HEK293T (cell line): ENCODE measurements around the gene LRRC56.

ENCODE experiments used
- CTCF ChIA-PET: fragments of 350-600 bp; formaldehyde crosslinking; extraction: SDS; loops from one replicate; lab custom pipeline; 2021; ENCODE audit warnings: antibody characterized with exemption, inconsistent platforms; lab: Yijun Ruan, JAX
- POLR2A ChIA-PET: fragments of 350-600 bp; formaldehyde crosslinking; extraction: SDS; loops from one replicate; lab custom pipeline; 2020; ENCODE audit warnings: antibody characterized with exemption, inconsistent platforms; lab: Yijun Ruan, JAX
- DNase-seq: peaks from one replicate; pipeline ENCODE4 v3.0.0; 2012; ENCODE audit warnings: mixed read lengths; ENCODE audit errors: extremely low spot score
- ARNT ChIP-seq: fragments of 450-650 bp; IDR thresholded peaks from 2 replicates; pipeline ENCODE4 v1.6.1; 2017; ENCODE audit warnings: mild to moderate bottlenecking
- BHLHE40 ChIP-seq: fragments of 450-650 bp; IDR thresholded peaks from 2 replicates; pipeline ENCODE4 v1.6.1; 2016; ENCODE audit warnings: mild to moderate bottlenecking, moderate library complexity, borderline replicate concordance
- CTBP1 ChIP-seq: fragments of 450-650 bp; IDR thresholded peaks from 2 replicates; pipeline ENCODE4 v1.6.1; 2016; ENCODE audit warnings: borderline replicate concordance
- ELF4 ChIP-seq: fragments of 450-650 bp; IDR thresholded peaks from 2 replicates; pipeline ENCODE4 v1.6.1; 2017; ENCODE audit warnings: antibody characterized with exemption
- FOXA1 ChIP-seq: fragments of 450-650 bp; IDR thresholded peaks from 2 replicates; pipeline ENCODE4 v1.6.1; 2016; ENCODE audit warnings: mild to moderate bottlenecking
- FOXK2 ChIP-seq: fragments of 450-650 bp; IDR thresholded peaks from 2 replicates; pipeline ENCODE4 v1.6.1; 2016; ENCODE audit warnings: mild to moderate bottlenecking
- FOXM1 ChIP-seq: fragments of 450-650 bp; IDR thresholded peaks from 2 replicates; pipeline ENCODE4 v1.6.1; 2017; ENCODE audit warnings: mild to moderate bottlenecking, borderline replicate concordance
- HDGF ChIP-seq: fragments of 450-650 bp; IDR thresholded peaks from 2 replicates; pipeline ENCODE4 v1.6.1; 2017; ENCODE audit warnings: antibody characterized with exemption, borderline replicate concordance
- L3MBTL2 ChIP-seq: fragments of 450-650 bp; conservative IDR thresholded peaks from 2 replicates; pipeline ENCODE4 v1.6.1; 2016; ENCODE audit warnings: mild to moderate bottlenecking
- LEF1 ChIP-seq: fragments of 450-650 bp; IDR thresholded peaks from 2 replicates; pipeline ENCODE4 v1.6.1; 2017; ENCODE audit warnings: mild to moderate bottlenecking, borderline replicate concordance
- NFRKB ChIP-seq: fragments of 450-650 bp; IDR thresholded peaks from 2 replicates; pipeline ENCODE4 v1.6.1; 2016; ENCODE audit warnings: mild to moderate bottlenecking, moderate library complexity
- SP1 ChIP-seq: fragments of 450-650 bp; IDR thresholded peaks from 2 replicates; pipeline ENCODE4 v1.6.1; 2017
- SUZ12 ChIP-seq: fragments of 450-650 bp; IDR thresholded peaks from 2 replicates; pipeline ENCODE4 v1.6.1; 2016; ENCODE audit warnings: mild to moderate bottlenecking
- TARDBP ChIP-seq: fragments of 450-650 bp; IDR thresholded peaks from 2 replicates; pipeline ENCODE4 v1.6.1; 2016
- ZNF384 ChIP-seq: fragments of 450-650 bp; IDR thresholded peaks from 2 replicates; pipeline ENCODE4 v1.6.1; 2016
- TF ChIP-seq, protein P1 (sequence below): fragments of 450-650 bp; IDR thresholded peaks from 2 replicates; pipeline ENCODE4 v1.6.1; 2016

LRRC56 gene

DNA sequence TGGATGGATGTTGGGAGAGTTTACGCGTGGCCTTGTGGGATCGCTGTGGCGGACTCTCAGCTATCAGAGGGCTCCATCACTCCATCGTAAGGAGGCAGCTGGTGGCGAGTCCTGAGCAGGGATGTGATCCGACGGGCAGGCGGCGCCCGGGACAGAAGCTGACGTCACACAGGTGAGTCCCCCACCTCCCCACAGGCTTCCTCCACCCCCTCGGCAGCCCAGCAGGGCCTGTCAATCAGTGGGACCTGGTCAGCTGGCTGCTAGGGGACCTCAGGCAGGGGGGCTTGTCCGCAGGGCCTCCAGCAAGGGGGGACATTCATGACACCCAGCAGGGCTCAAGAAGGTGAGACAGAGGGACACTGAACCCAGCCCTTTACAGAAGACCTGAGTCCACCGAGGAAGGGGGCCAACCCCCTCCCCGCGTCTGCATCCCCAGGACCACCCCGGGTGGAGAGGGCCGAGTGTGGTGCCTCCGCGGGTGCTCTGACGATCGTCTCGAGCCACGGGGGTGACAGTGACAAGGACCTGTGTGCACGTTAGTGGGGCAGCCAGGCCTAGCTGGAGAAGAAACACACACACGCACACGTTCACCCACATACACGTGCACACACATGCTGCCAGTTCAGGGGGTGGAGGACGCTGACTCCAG lies 9.0 kb upstream of the LRRC56 start:
- DNase-seq: no peak
- ChIA-PET POLR2A (no interaction called here), CTCF (no interaction called here)
- TF ChIP-seq L3MBTL2: no peak
- TF ChIP-seq, protein P1, sequence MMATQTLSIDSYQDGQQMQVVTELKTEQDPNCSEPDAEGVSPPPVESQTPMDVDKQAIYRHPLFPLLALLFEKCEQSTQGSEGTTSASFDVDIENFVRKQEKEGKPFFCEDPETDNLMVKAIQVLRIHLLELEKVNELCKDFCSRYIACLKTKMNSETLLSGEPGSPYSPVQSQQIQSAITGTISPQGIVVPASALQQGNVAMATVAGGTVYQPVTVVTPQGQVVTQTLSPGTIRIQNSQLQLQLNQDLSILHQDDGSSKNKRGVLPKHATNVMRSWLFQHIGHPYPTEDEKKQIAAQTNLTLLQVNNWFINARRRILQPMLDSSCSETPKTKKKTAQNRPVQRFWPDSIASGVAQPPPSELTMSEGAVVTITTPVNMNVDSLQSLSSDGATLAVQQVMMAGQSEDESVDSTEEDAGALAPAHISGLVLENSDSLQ: peak; percentile 20; the same call in 1 of the 2 replicates

DNA sequence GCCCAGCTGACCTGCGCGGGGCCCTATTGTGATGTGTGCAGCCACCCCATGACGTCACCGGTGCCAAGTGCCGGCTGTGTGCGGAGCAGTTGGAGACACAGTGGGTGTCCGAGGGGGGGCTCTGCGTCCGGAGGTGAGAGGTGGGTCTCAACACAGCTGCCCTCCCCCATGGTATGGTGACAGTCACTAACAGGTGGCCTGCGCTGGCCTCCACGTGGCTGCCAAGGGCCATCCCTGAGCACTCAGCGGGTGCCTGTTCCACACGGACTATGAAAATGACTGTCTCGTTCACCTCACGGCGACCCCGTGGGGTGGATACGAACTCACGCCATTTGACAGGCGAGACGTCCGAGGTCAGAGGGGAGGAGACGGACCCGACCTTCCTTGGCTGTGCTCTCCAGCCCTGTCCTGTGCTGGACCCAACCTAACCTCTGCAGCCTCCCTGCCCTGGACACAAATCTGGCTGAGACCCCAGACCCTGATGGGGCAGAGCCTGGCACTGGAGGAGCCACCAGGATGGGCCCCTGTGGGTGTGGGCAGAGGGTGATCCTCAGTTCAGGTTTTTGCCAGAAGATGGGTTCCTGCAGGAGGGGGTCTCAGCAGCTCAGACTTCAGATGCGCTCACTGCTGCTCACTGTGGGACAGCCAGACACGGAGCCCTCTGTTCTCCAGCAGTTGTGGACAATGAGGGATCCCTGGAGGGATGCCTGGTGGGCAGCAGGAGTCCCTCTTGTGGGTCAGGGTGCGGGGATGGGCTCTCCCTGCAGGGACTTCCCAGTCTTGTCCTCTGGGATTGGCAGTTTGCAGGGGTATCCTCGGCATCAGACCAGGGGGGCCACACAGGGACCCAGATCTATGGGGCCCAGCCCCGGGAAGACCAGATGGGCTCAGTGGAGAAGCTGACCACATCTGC lies 8.3 kb upstream of the LRRC56 start:
- POLR2A ChIA-PET: no interaction called here
- TF ChIP-seq, protein P1: no peak
- no peak for TF ChIP-seq L3MBTL2

DNA sequence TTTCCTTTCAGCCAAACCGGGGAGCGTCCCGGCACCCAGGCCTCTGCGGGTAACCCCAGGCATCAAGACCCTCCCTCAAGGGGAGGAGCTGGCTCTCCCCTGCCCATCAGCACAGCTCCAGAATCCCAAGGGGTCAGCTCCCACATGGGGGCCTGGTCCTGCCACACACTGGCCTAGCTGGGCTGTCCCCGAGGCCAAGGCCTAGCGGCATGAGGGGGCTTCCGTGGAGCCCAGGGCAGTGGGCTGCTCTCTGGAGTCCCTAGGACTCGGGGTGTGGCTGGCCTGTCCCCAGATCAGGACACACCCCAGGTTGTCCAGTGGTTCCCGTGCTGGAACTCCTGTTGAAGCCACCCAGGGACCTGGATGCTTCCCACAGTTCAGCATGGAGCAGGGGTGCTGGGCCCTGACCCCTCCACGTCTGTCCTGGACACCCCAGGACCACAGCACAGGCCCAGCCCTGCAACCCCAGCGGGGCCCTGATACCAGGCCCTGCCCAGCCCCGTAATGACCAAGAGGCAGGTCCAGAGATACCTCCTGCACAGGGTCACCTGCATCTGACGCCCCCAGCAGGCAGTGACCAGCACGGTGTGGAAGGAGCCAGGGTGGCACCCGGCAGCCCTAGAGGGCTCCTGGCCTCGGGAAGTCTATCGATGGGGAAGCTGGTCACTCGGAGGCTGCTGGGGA lies 7.5 kb upstream of the LRRC56 start:
- CTCF ChIA-PET: no interaction called here
- TF ChIP-seq ARNT (no peak), SUZ12 (no peak), FOXA1 (no peak)
- DNase-seq: no peak
- POLR2A ChIA-PET: no interaction called here

More for the DNA sequence above, 8.3 kb upstream of the LRRC56 start:
- CTCF ChIA-PET: no interaction called here
- no peak for DNase-seq

DNA sequence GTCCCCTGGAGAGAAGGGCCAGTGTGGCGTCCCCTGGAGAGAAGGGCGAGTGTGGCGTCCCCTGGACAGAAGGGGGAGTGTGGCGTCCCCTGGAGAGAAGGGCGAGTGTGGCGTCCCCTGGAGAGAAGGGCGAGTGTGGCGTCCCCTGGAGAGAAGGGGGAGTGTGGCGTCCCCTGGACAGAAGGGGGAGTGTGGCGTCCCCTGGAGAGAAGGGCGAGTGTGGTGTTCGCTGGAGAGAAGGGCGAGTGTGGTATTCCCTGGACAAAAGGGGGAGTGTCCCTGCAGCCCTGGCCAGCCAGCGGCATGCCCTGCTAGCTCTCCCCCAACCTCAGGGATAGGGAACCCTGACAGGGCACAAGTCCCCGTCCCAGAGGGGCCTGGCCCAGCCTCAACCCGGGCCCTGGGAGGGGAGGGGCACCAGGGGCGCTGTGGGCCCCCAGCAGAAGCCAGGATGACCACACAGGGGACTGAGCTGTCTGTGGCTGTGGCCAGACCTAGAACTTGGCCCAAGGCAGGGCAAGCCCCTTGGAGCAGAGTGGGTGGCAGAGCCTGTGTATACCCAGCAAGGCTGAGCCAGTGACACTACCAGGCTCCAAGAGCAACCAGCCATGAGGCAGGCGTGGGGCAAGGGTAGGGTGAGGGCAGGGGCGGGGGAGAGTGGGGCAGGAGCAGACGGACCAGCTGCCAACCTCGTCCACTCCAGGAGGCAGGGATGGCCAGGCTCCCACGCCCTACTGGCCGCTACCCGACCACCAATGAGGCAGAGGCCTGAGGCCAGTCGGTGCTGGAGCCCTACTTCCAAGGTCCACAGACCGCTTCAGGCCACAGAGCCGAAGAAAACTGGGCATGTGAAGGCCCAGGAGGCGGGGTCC lies 6.1 kb upstream of the LRRC56 start:
- no peak for DNase-seq
- TF ChIP-seq, protein P1: no peak
- no peak for TF ChIP-seq CTBP1
- no peak for TF ChIP-seq ZNF384
- no peak for TF ChIP-seq SP1
- TF ChIP-seq ELF4: no peak
- TF ChIP-seq BHLHE40: no peak
- TF ChIP-seq L3MBTL2: no peak
- no peak for TF ChIP-seq TARDBP
- TF ChIP-seq LEF1: no peak
- TF ChIP-seq FOXK2: no peak
- TF ChIP-seq ARNT: no peak
- TF ChIP-seq HDGF: no peak
- no peak for TF ChIP-seq NFRKB
- TF ChIP-seq FOXA1: no peak

DNA sequence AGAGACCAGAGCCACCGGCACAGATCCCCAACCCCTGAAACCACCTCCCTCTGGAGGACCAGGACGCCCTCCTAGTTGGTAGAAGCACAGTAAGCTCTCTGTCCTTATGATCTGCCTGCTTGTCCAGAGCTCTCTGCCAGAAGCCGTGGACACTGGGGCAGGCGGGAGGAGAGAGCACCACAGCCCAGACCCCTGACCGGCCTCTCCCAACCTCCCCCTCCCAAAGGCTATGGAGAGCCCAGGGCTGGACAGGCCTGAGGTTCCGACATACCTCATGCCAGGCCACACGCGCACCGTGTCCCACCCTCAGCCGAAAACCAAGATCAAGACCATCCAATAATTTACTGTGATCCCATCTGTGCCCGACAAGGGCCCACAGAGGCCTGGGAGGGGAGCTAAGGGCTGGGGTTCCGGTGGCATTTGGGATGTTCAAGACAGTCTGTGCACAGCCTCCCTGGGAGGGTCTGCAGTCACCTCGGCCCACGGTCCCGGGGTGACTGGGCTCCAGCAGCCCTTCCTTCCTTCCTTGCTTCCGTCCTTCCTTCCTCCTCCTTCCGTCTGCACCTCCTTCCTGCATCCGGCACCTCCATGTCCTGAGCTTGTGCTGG lies 5.3 kb upstream of the LRRC56 start:
- CTCF ChIA-PET: no interaction called here
- no peak for TF ChIP-seq SP1
- no peak for TF ChIP-seq NFRKB
- DNase-seq: no peak
- POLR2A ChIA-PET: interaction anchor here (1.1 kb wide), 1 partner anchor 25 kb away, joined by 4 read pairs; the partner anchor contains the start of gene RNH1

More for the DNA sequence above, 6.1 kb upstream of the LRRC56 start:
- POLR2A ChIA-PET: no interaction called here
- CTCF ChIA-PET: no interaction called here

DNA sequence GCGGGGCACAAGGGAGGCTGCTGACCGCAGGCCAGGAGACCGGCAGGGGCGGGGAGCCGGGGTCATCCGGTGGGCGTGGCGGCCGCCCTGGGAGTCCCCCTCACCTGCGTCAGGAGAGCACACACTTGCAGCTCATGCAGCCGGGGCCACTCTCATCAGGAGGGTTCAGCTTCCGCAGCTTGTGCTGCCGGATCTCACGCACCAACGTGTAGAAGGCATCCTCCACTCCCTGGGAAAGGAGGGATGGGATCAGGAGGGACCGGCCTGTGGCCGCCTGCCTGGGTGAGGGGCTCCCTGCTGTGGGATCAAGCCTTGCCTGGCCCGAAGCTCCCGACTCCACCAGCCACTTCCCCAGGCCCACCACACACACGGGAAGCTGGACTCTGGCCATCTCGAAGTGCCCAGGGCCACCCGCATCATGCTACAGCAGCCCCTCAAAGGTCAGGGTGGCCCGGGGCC lies 4.8 kb upstream of the LRRC56 start:
- no peak for TF ChIP-seq SP1
- TF ChIP-seq L3MBTL2: no peak
- no peak for TF ChIP-seq ARNT
- no peak for TF ChIP-seq LEF1
- no peak for TF ChIP-seq ZNF384
- no peak for TF ChIP-seq BHLHE40
- no peak for TF ChIP-seq NFRKB
- TF ChIP-seq FOXA1: no peak
- no peak for TF ChIP-seq ELF4
- no peak for TF ChIP-seq FOXM1
- TF ChIP-seq, protein P1: no peak

More for the DNA sequence above, 4.8 kb upstream of the LRRC56 start:
- ChIA-PET CTCF (no interaction called here), POLR2A (interaction anchor here (1.1 kb wide), 1 partner anchor 26 kb away, joined by 4 read pairs; the partner anchor contains the start of gene RNH1)
- DNase-seq: no peak
